GM12801 (cell line): ENCODE results near the gene SLC39A2.

ENCODE experiments used
- CTCF ChIP-seq: IDR thresholded peaks from one replicate; pipeline ENCODE4 v1.5.1; 2011; ENCODE audit warnings: control low read depth; ENCODE audit not compliant: insufficient read length; ENCODE audit errors: extremely low read depth

Gene SLC39A2

DNA sequence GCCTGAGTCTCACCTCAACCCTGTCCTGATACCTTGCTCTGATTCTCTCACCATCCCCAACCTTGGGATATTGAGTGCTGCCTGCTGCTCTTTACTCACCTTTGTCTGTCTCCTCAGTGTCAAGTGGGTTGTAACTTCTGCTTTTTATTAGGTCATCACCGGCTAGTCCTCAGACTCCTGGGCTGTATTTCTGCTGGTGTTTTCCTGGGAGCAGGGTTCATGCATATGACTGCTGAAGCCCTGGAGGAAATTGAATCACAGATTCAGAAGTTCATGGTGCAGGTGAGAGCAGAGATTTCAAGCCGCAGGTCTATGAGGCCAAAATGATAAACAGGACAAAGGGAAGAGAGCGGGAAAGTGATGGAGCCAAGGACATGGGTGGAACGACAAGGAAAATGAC lies 498 bp downstream of the SLC39A2 start:
- TF ChIP-seq CTCF, result no peak

GRCh38 chr14:21001218-21001617 lies 2.1 kb downstream of the SLC39A2 start:
- no peak for TF ChIP-seq CTCF

DNA sequence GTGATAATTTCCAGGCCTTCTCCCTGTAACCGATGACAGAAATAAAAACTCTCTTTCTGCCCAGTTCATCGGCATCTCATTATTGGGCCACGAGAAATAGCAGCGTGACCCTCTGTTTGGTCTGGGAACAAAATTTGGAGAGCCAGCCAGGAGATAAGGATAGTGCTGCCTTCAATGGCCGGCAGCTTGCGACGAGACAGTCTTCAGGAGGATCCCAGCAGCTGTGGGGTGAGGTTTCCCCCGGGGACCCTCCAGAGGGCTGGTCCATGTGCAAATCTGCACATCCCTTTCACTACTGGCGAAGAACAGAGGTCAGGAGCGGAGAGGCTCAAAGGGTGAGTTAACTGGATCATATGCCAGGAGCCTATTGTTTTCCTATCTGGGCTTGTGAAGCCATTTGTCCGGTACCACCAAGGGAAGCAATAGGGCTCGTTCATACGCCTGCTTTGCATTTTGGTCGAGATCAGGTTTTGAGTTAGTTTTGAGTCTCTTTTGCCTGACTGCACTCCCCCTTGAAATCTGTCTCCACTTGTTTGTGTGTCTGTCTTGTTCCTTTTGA lies 4.8 kb downstream of the SLC39A2 start:
- no peak for TF ChIP-seq CTCF

- TF ChIP-seq CTCF, result no peak
Measured at GRCh38 chr14:21011136-21011535, 12.0 kb downstream of the SLC39A2 start.

DNA sequence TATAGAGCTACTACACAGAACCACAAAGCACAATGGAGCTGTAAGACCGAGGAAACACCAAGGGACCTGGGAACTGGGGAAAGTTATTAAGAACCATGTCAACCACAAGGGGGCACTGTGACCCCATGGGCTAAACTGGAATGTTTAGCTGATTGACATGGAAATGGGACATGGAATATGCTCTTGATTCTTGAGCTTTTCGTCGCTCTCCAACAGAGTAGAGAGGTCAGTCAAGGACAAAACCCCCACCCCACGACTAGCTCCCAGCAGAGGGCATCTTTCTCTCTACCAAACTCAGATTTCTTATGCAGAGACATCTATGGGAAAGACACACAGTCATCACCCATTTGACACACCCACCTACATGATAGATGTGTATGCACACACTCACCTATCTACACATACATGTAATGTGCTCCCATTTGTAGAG lies 15.7 kb downstream of the SLC39A2 start:
- TF ChIP-seq CTCF, result peak; percentile 81

GRCh38 chr14:21015312-21015711 lies 16.2 kb downstream of the SLC39A2 start:
- TF ChIP-seq CTCF, result no peak

DNA sequence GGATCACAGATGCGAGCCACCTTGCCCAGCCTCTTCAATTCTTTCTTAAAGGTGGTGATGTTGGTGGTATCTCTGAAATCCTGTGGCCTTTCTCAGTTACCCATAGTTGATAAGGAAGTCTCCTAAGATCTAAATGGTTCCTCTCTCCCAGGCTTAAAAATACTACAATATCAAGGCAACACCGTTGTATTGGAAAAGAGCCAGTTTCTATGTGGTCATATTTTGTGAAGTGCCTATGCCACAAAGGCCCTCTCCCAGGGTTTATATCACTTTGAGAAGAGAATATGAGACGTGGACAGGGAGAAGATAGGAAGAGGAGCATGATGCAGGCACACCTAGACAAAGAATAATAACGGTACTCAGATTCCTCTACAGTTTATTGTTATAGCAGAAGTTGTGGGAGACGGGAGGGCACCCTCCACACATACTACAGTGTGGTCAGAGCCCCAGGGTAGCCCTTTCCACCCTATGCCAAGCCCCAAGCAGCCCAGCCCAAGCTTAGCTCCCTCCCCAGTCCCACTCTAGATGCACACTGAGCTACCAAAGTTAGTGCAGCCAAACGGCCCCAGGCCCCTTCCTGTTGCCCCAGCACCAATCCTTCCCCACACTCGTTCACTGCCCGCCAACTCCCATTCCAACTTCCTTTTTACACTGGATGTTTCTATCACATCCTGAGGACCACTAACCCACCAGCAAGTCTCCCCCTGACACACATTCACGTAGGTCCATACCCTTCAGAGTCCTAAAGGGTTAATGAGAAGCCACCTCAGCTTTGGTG lies 17.5 kb downstream of the SLC39A2 start:
- no peak for TF ChIP-seq CTCF
